Bronchial epithelial cell (primary cell): ENCODE measurements around the gene MED25. TPM values are rescaled to one million over a fixed set of nuclear protein-coding genes. Genes with fewer than 3 reads are reported as not detected.

Experiments used
- DNase-seq: peaks from one replicate; pipeline ENCODE4 v3.0.0-alpha.2; 2010; ENCODE audit warnings: low read depth
- FAIRE-seq: peaks from 2 replicates; lab custom pipeline; 2011; peaks lifted over from hg19 to GRCh38; lab: Jason Lieb, UNC
- H3K27me3 ChIP-seq: 2 replicates; pipeline ENCODE4 v1.5.1; 2011; ENCODE audit warnings: low read length; ENCODE audit not compliant: control insufficient read depth, insufficient read depth
- H3K36me3 ChIP-seq: 2 replicates; pipeline ENCODE4 v1.5.1; 2011; ENCODE audit warnings: low read length; ENCODE audit not compliant: control insufficient read depth, insufficient read depth
- H3K4me3 ChIP-seq: 2 replicates; pipeline ENCODE4 v1.5.1; 2011; ENCODE audit warnings: mild to moderate bottlenecking, low read depth, low read length, control low read depth
- CTCF ChIP-seq: IDR thresholded peaks from 2 replicates; pipeline ENCODE4 v1.5.1; 2011; ENCODE audit warnings: mild to moderate bottlenecking, moderate library complexity, low read length, control low read depth, inconsistent platforms; ENCODE audit not compliant: insufficient read depth, severe bottlenecking
- total RNA-seq: library from RNA; depleted of rRNA; stranded (reverse); fragments of >200 nt; gene quantifications from 2 replicates; pipeline ENCODE4 v1.2.1, GENCODE V29; 2014

The MED25 gene
- total RNA-seq, 1 donor from 2014 or later: 8.2 TPM

- peaks cover 38% of the 10 kb centered on the region for H3K36me3 ChIP-seq
- TF ChIP-seq CTCF: no peak
- H3K4me3 ChIP-seq: no peak overlapping the region
- DNase-seq (no peak), FAIRE-seq (no peak)
- H3K27me3 ChIP-seq: no peaks in the 10 kb centered on the region
Measured at GRCh38 chr19:49881672-49882394, 63.7 kb downstream of the MED25 start.

GRCh38 chr19:49882643-49883042, 64.6 kb downstream of the MED25 start:
- H3K27me3 ChIP-seq: no peaks in the 10 kb centered on the region
- no peak for FAIRE-seq
- DNase-seq: no peak
- no peak overlapping the region for H3K4me3 ChIP-seq
- H3K36me3 ChIP-seq: peaks cover 38% of the 10 kb centered on the region
- TF ChIP-seq CTCF: no peak

GRCh38 chr19:49883094-49883493, 65.0 kb downstream of the MED25 start:
- no peak overlapping the region for H3K4me3 ChIP-seq
- no peaks in the 10 kb centered on the region for H3K27me3 ChIP-seq
- no peak for DNase-seq
- peaks cover 38% of the 10 kb centered on the region for H3K36me3 ChIP-seq
- FAIRE-seq: no peak
- TF ChIP-seq CTCF: no peak

GRCh38 chr19:49884109-49884508, 66.0 kb downstream of the MED25 start:
- no peak overlapping the region for H3K4me3 ChIP-seq
- peaks cover 37% of the 10 kb centered on the region for H3K36me3 ChIP-seq
- no peak for TF ChIP-seq CTCF
- FAIRE-seq: no peak
- no peak for DNase-seq
- H3K27me3 ChIP-seq: no peaks in the 10 kb centered on the region

- no peak for TF ChIP-seq CTCF
- DNase-seq (peak; percentile 36), FAIRE-seq (no peak)
- H3K4me3 ChIP-seq: no peak overlapping the region
- no peaks in the 10 kb centered on the region for H3K27me3 ChIP-seq
- H3K36me3 ChIP-seq: peaks cover 35% of the 10 kb centered on the region
Measured at GRCh38 chr19:49884760-49885159, 66.7 kb downstream of the MED25 start.

Other genes with a start within 250 kb of the MED25 start
- 71.1 and 78.0 TPM in 2 replicates for gene NOSIP, start 237.7 kb upstream of the MED25 start, total RNA-seq
- gene PRRG2, start 237.0 kb upstream of the MED25 start, total RNA-seq: 4.5 and 6.3 TPM in 2 replicates
- gene PRR12, start 227.1 kb upstream of the MED25 start, total RNA-seq: 0.79 and 1.9 TPM in 2 replicates
- 24.2 and 44.4 TPM in 2 replicates for gene RRAS, start 178.1 kb upstream of the MED25 start, total RNA-seq
- 5.5 and 9.6 TPM in 2 replicates for gene SCAF1, start 176.1 kb upstream of the MED25 start, total RNA-seq
- 97.9 and 128 TPM in 2 replicates for gene IRF3, start 152.4 kb upstream of the MED25 start, total RNA-seq
- 2.4 and 2.9 TPM in 2 replicates for gene BCL2L12, start 152.4 kb upstream of the MED25 start, total RNA-seq
- 295 and 543 TPM in 2 replicates for gene PRMT1, start 141.0 kb upstream of the MED25 start, total RNA-seq
- 0.13 and 0.53 TPM in 2 replicates for gene ADM5, start 128.7 kb upstream of the MED25 start, total RNA-seq
- 1.2 and 2.4 TPM in 2 replicates for gene CPT1C, start 127.2 kb upstream of the MED25 start, total RNA-seq
- not detected in 2 replicates for gene TSKS, start 55.0 kb upstream of the MED25 start, total RNA-seq
- 25.5 and 33.5 TPM in 2 replicates for gene AP2A1, start 51.3 kb upstream of the MED25 start, total RNA-seq
- 12.1 and 13.2 TPM in 2 replicates for gene FUZ, start 5.0 kb upstream of the MED25 start, total RNA-seq
- 20.5 and 23.6 TPM in 2 replicates for gene PTOV1, start 32.9 kb downstream of the MED25 start, total RNA-seq
- gene PNKP, start 49.3 kb downstream of the MED25 start, total RNA-seq: 26.8 and 37.9 TPM in 2 replicates
- 3.7 and 7.4 TPM in 2 replicates for gene AKT1S1, start 59.1 kb downstream of the MED25 start, total RNA-seq
- gene TBC1D17, start 59.4 kb downstream of the MED25 start, total RNA-seq: 2.1 and 3.1 TPM in 2 replicates
- under 0.01 and 0.26 TPM in 2 replicates for gene IL4I1, start 78.6 kb downstream of the MED25 start, total RNA-seq
- gene ATF5, start 110.9 kb downstream of the MED25 start, total RNA-seq: 1.8 TPM in 2 replicates
- 11.8 and 12.1 TPM in 2 replicates for gene NUP62, start 111.2 kb downstream of the MED25 start, total RNA-seq
- not detected in 2 replicates for gene SIGLEC11, start 142.9 kb downstream of the MED25 start, total RNA-seq
- gene VRK3, start 207.1 kb downstream of the MED25 start, total RNA-seq: 14.5 and 17.7 TPM in 2 replicates
- gene ZNF473, start 207.7 kb downstream of the MED25 start, total RNA-seq: 9.9 and 13.7 TPM in 2 replicates